Measurements from ENCODE around the gene RNF121. TPM values are rescaled to one million over a fixed set of nuclear protein-coding genes. Genes with fewer than 3 reads are reported as not detected.
A peak's percentile ranks its signal among the peaks of the same experiment; 100 is the strongest.

The RNF121 gene
- total and polyA plus RNA-seq, 2 of the 13 experiments (the other 11 are each of a cell fraction or from before 2014, with no cell fraction given): 28.6 to 44.3 TPM

DNA sequence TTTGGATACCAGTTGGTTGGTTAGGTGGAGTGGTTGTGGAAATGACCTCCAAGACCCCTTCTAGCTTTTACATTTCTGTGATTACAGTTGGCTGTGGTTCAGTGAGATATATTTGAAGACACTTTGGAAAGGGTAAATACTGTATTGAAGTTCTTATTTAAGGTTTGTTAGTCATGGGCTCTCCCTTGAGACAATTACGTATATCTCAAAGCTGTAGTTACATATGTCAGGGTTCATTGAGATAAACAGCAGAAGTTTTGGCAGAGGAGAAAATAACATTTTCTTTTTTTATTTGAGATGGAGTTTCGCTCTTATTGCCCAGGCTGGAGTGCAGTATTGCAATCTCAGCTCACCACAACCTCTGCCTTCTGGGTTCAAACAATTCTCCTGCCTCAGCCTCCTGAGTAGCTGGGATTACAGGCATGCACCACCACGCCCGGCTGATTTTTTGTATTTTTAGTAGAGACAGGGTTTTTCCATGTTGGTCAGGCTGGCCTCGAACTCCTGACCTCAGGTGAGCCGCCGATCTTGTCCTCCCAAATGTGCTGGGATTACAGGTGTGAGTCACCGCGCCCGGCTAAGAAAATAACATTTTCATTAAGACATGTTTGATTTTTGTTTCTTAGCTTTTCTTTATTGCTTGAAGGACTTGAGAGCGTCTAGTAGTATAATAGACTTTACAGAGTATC is 1.9 kb downstream of the RNF121 start:
- CTCF ChIA-PET (ENCODE audit: low intra/inter-chr PET ratio, low total read pairs): no interaction called here
- no peak overlapping the region for H3K27ac ChIP-seq (ENCODE audit: extremely low read length, insufficient read depth, low read length)
- DNase-seq (ENCODE audit: low spot score) (no peak), ATAC-seq (no peak), FAIRE-seq (no peak)
- H2AFZ ChIP-seq (ENCODE audit: low read length): no peak overlapping the region
- BruUV-seq (replicated peaks): no TSS peak
- H3K36me3 ChIP-seq (replicated peaks in 1 of 2; ENCODE audit: control insufficient read depth in 1 of 2, insufficient read depth in 2 of 2, low read length in 2 of 2): no peaks in the 10 kb centered on the region; a peak in 1 of 5 replicates
- H3K4me1 ChIP-seq (ENCODE audit: insufficient read depth, low read length): peaks cover 68% of the 10 kb centered on the region
- H3K27me3 ChIP-seq (ENCODE audit: control insufficient read depth in 1 of 2, insufficient read depth in 2 of 2, low read length in 2 of 2): no peaks in the 10 kb centered on the region; a peak in 1 of 5 replicates
- POLR2A ChIA-PET: interaction anchor here (3.5 kb wide), 1 partner anchor 18 kb away, joined by 24 read pairs; no protein-coding TSS in a partner anchor
- in situ Hi-C loops (cut with HindIII; ENCODE audit: extremely low pct_ligation_motif_present, low pct_unique_long_range_greater_than_20kb): no loop called here
- peaks cover 10% of the 10 kb centered on the region for H4K20me1 ChIP-seq (ENCODE audit: insufficient read depth, low read length)
- H3K9me3 ChIP-seq (ENCODE audit: low read length): no peaks in the 10 kb centered on the region
- H3K9ac ChIP-seq (ENCODE audit: insufficient read depth, low read depth, low read length): peak overlapping the region; percentile 82
- intact Hi-C loops (cut with micrococcal nuclease; ENCODE audit: unreplicated experiment): no loop called here
- H3K4me2 ChIP-seq (ENCODE audit: low read depth, low read length): peak overlapping the region; percentile 96
- 76% methylated on average over 11 of the region's 11 CpGs for WGBS (ENCODE audit: low lambda C conversion rate)
- H3K79me2 ChIP-seq (ENCODE audit: insufficient read depth, low read length): peaks cover 80% of the 10 kb centered on the region
- peak overlapping the region; percentile 80 to 89 (median 84); a peak in 4 of 6 replicates for H3K4me3 ChIP-seq (replicated peaks in 1 of 3; ENCODE audit: insufficient read depth in 1 of 3, low read depth in 2 of 3, low read length in 3 of 3)
- TF ChIP-seq IRF2 (CRISPR knock-in tag; IDR thresholded peaks at IDR 0.05) (no peak), ZNF362 (CRISPR knock-in tag; IDR thresholded peaks at IDR 0.05; ENCODE audit: borderline replicate concordance) (no peak), CHD2 (IDR thresholded peaks at IDR 0.05; ENCODE audit: low read depth, low read length) (no peak), ZNF543 (CRISPR knock-in tag; IDR thresholded peaks at IDR 0.05) (no peak)

- Histone ChIP-seq H3K79me2 (ENCODE audit: insufficient read depth, low read length) (peaks cover 84% of the 10 kb centered on the region), H3K27me3 (ENCODE audit: control insufficient read depth in 1 of 2, insufficient read depth in 2 of 2, low read length in 2 of 2) (no peaks in the 10 kb centered on the region; a peak in 1 of 5 replicates), H3K9me3 (ENCODE audit: low read length) (no peaks in the 10 kb centered on the region), H4K20me1 (ENCODE audit: insufficient read depth, low read length) (peaks cover 10% of the 10 kb centered on the region), H3K4me3 (replicated peaks in 1 of 3; ENCODE audit: insufficient read depth in 1 of 3, low read depth in 2 of 3, low read length in 3 of 3) (peak overlapping the region in 1 of 3 experiments; percentile 5; a peak in 1 of 6 replicates), H2AFZ (ENCODE audit: low read length) (no peak overlapping the region), H3K4me1 (ENCODE audit: insufficient read depth, low read length) (peaks cover 71% of the 10 kb centered on the region), H3K27ac (ENCODE audit: extremely low read length, insufficient read depth, low read length) (no peak overlapping the region), H3K36me3 (replicated peaks in 1 of 2; ENCODE audit: control insufficient read depth in 1 of 2, insufficient read depth in 2 of 2, low read length in 2 of 2) (no peaks in the 10 kb centered on the region), H3K9ac (ENCODE audit: insufficient read depth, low read depth, low read length) (no peak overlapping the region), H3K4me2 (ENCODE audit: low read depth, low read length) (peak overlapping the region; percentile 96)
- TSS peak; percentile 29 for BruUV-seq (replicated peaks)
- intact Hi-C loops (cut with micrococcal nuclease; ENCODE audit: unreplicated experiment) (no loop called here), in situ Hi-C loops (cut with HindIII; ENCODE audit: extremely low pct_ligation_motif_present, low pct_unique_long_range_greater_than_20kb) (no loop called here)
- DNase-seq (ENCODE audit: low spot score): no peak
- POLR2A ChIA-PET: interaction anchor here (3.5 kb wide), 1 partner anchor 17 kb away, joined by 24 read pairs; no protein-coding TSS in a partner anchor
- no peak for FAIRE-seq
- CTCF ChIA-PET (ENCODE audit: low intra/inter-chr PET ratio, low total read pairs): no interaction called here
- 79% methylated on average over 2 of the region's 2 CpGs for WGBS (ENCODE audit: low lambda C conversion rate)
- ATAC-seq: no peak
- TF ChIP-seq CREB3 (CRISPR knock-in tag; IDR thresholded peaks at IDR 0.05) (no peak), ZMYM2 (CRISPR knock-in tag; IDR thresholded peaks at IDR 0.05) (no peak), ZNF367 (CRISPR knock-in tag; IDR thresholded peaks at IDR 0.05; ENCODE audit: borderline replicate concordance) (no peak), ZNF782 (CRISPR knock-in tag; IDR thresholded peaks at IDR 0.05; ENCODE audit: borderline replicate concordance) (no peak), ZNF703 (CRISPR knock-in tag; IDR thresholded peaks at IDR 0.05; ENCODE audit: borderline replicate concordance) (no peak), POLR2AphosphoS2 (IDR thresholded peaks at IDR 0.05; ENCODE audit: low read depth, low read length) (no peak), TEF (CRISPR knock-in tag; IDR thresholded peaks at IDR 0.05) (no peak), SRF (IDR thresholded peaks at IDR 0.05; ENCODE audit: low read depth, low read length) (no peak), KDM3A (CRISPR knock-in tag; IDR thresholded peaks at IDR 0.05; ENCODE audit: low read depth) (no peak), ZNF512 (CRISPR knock-in tag; IDR thresholded peaks at IDR 0.05) (no peak)
These were observed 2.4 kb downstream of the RNF121 start for GRCh38 chr11:71931245-71931602.

Data from HepG2 (cell line).